NB4 (cell line): ENCODE results near the gene DPH2.

ENCODE experiments used
- DNase-seq: peaks from one replicate; pipeline ENCODE4 v3.0.0; 2010; ENCODE audit warnings: low read depth
- H3K4me3 ChIP-seq: one replicate; pipeline ENCODE4 v1.5.1; 2011; ENCODE audit warnings: mild to moderate bottlenecking, low read depth, low read length, moderate library complexity
- MYC ChIP-seq: IDR thresholded peaks from 2 replicates; pipeline ENCODE4 v1.6.1; 2011; ENCODE audit warnings: low read depth, low read length
- POLR2A ChIP-seq: IDR thresholded peaks from 2 replicates; pipeline ENCODE4 v1.6.1; 2011; ENCODE audit warnings: mild to moderate bottlenecking; ENCODE audit not compliant: insufficient read length; ENCODE audit errors: extremely low read depth
- TF ChIP-seq, protein P1 (sequence below): IDR thresholded peaks from one replicate; pipeline ENCODE4 v1.5.1; 2012; ENCODE audit warnings: low read depth, low read length
- TF ChIP-seq, protein P2 (sequence below): IDR thresholded peaks from 2 replicates; pipeline ENCODE4 v1.6.1; 2011; ENCODE audit warnings: low read depth, low read length

Gene DPH2

DNA sequence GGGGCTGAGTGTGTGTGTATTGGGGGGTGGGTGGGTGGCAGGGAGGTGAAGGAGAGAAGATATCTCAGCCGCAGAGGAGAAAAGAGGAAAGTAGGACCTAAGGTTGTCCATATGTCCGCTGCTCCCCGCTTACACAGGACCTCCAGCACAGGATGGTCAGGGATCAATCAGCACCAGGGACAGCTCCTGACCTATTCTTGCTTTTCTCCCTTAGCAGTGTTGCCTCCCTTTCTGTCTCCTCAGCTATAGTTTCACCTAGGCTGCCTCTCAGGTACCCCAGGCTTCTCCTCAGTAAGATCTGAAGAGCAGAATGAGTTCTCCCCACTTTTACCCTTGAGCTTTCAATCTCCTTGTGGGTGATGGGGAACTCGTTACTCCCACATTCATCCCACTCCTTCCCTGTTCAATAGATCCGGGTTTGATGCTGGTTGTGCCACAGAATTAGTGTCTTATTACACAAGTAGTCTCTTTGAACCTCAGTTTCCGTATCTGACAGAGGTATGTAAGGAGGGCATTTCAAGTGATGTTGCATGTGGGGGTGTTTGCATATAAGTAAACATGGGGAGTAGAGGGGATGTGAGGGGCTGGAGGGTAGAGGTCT, 1.4 kb upstream of the DPH2 start:
- TF ChIP-seq, protein P1, sequence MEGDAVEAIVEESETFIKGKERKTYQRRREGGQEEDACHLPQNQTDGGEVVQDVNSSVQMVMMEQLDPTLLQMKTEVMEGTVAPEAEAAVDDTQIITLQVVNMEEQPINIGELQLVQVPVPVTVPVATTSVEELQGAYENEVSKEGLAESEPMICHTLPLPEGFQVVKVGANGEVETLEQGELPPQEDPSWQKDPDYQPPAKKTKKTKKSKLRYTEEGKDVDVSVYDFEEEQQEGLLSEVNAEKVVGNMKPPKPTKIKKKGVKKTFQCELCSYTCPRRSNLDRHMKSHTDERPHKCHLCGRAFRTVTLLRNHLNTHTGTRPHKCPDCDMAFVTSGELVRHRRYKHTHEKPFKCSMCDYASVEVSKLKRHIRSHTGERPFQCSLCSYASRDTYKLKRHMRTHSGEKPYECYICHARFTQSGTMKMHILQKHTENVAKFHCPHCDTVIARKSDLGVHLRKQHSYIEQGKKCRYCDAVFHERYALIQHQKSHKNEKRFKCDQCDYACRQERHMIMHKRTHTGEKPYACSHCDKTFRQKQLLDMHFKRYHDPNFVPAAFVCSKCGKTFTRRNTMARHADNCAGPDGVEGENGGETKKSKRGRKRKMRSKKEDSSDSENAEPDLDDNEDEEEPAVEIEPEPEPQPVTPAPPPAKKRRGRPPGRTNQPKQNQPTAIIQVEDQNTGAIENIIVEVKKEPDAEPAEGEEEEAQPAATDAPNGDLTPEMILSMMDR = no peak
- no peak for TF ChIP-seq POLR2A
- DNase-seq = peak; percentile 60
- H3K4me3 ChIP-seq = no peak overlapping the region

DNA sequence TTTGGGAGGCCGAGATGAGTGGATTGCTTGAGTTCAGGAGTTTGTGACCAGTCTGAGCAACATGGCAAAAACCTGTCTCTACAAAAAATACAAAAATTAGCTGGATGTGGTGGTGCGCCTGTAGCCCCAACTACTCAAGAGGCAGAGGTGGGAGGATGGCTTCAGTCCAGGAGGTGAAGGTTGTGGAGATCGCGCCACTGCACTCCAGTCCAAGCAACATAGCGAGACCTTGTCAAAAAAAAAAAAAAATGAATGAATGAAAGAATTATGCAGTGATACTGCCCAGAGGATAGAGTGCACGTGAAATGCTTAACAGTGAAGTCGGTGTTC, 429 bp upstream of the DPH2 start:
- no peak for DNase-seq
- TF ChIP-seq POLR2A (no peak), MYC (no peak)
- TF ChIP-seq, protein P2, sequence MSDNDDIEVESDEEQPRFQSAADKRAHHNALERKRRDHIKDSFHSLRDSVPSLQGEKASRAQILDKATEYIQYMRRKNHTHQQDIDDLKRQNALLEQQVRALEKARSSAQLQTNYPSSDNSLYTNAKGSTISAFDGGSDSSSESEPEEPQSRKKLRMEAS = no peak
- TF ChIP-seq, protein P1 = no peak
- H3K4me3 ChIP-seq = no peak overlapping the region

DNA sequence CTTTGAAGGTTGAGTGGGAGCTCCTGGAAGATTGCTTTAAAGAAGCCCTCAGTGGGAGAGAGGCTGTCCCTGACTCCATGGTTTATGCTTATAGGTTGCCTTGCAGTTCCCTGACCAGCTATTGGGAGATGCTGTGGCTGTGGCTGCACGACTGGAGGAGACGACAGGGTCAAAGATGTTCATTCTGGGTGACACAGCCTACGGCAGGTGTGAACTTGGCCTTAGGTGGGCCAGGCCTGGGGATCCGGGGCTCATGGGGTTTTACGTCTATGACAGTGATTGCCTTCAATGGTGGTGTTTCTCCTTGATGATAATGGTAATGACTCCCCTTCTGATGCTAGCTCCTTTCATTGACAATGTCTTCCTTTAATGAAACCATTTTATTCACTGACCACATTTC, 692 bp downstream of the DPH2 start:
- no peak for DNase-seq
- TF ChIP-seq, protein P2 = no peak
- TF ChIP-seq MYC (no peak), POLR2A (no peak)
- TF ChIP-seq, protein P1 = no peak
- H3K4me3 ChIP-seq = peak overlapping the region; percentile 89

DNA sequence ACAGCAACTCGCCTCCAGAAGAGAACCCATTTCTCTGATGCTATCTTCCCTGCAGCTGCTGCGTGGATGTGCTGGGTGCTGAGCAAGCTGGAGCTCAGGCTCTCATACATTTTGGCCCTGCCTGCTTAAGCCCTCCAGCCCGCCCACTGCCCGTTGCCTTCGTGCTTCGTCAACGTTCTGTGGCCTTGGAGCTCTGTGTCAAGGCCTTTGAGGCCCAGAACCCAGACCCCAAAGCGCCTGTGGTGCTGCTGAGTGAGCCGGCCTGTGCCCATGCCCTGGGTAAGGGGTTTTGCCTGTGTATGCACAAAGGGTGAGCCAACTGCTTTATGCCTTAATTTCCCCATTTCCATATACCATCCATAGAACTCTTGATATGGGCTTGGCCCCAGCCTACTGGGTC, 1.1 kb downstream of the DPH2 start:
- TF ChIP-seq, protein P2 = no peak
- TF ChIP-seq POLR2A (no peak), MYC (no peak)
- TF ChIP-seq, protein P1 = no peak
- peak overlapping the region; percentile 89 for H3K4me3 ChIP-seq
- DNase-seq = no peak

DNA sequence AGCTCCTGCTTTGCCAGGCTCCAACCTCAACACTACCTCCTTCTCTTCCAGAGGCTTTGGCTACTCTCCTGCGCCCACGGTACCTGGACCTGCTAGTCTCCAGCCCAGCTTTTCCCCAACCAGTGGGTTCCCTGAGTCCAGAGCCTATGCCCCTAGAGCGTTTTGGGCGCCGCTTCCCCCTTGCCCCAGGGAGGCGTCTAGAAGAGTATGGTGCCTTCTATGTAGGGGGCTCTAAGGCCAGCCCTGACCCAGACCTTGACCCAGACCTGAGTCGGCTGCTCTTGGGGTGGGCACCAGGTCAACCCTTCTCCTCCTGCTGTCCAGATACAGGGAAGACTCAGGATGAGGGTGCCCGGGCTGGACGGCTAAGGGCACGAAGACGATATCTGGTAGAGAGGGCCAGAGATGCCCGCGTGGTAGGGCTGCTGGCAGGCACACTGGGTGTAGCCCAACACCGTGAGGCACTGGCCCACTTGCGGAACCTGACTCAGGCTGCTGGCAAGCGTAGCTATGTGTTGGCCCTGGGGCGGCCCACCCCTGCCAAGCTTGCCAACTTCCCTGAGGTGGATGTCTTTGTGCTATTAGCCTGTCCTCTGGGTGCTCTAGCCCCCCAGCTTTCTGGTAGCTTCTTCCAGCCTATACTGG, 1.6 kb downstream of the DPH2 start:
- TF ChIP-seq, protein P1 = no peak
- TF ChIP-seq MYC (no peak), POLR2A (no peak)
- TF ChIP-seq, protein P2 = no peak
- no peak for DNase-seq
- no peak overlapping the region for H3K4me3 ChIP-seq

DNA sequence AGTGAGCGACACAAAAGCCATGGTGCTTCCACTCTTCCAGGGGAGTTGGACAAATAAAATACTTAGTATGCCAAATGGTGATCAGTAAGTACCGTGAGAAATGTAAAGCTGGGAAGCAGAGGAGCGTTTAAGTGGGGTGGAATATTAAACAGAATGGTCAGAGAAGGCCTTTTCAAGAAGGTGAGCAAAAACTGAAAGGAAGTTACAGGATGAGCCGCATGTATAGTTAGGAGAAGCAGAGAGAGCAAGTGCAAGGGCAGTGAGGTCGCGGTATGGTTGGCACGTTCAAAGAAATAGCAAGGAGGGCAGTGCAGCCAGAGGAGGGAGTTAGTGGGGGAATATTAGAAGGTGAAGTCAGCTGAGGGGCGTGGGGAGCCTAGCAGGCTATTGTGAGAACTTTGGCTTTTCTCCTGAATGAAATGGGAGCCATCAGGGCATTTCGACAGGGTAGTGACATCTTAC, 4.2 kb downstream of the DPH2 start:
- peak overlapping the region; percentile 91 for H3K4me3 ChIP-seq
- DNase-seq = no peak
- TF ChIP-seq MYC = 0 out of 2 replicates have a peak, but pooled peaks have one; percentile 34
- TF ChIP-seq, protein P1 = no peak
